Vagina (tissue), 2 donors: ENCODE data around the gene LRRC61. TPM values are rescaled to one million over a fixed set of nuclear protein-coding genes. Genes with fewer than 3 reads are reported as not detected.

Experiments used
- DNase-seq, 2 donors: peaks; one replicate each; pipeline ENCODE4 v3.0.0-alpha.2; 2017; ENCODE audit errors: extremely low spot score in 2 of 2
- H3K27ac ChIP-seq: fragments of 200-600 bp; sonication (generic); one replicate; pipeline ENCODE4 v1.5.1; 2019
- H3K27me3 ChIP-seq: fragments of 200-600 bp; sonication (generic); one replicate; pipeline ENCODE4 v1.5.1; 2019
- H3K36me3 ChIP-seq, 2 donors: fragments of 200-600 bp; sonication (generic); one replicate each; pipeline ENCODE4 v1.5.1; 2017 to 2019
- H3K4me1 ChIP-seq: fragments of 200-600 bp; sonication (generic); one replicate; pipeline ENCODE4 v1.5.1; 2019
- H3K4me3 ChIP-seq, 2 donors: fragments of 200-600 bp; sonication (generic); 1 replicate in 1 of 2; 2 replicates in 1 of 2; pipeline ENCODE4 v1.5.1; 2016 to 2019
- H3K9me3 ChIP-seq: fragments of 200-600 bp; sonication (generic); one replicate; pipeline ENCODE4 v1.5.1; 2019
- POLR2A ChIP-seq, 2 donors: fragments of 450-650 bp; IDR thresholded peaks; one replicate each; pipeline ENCODE4 v1.6.1; 2017; ENCODE audit warnings: antibody characterized with exemption in 2 of 2, mild to moderate bottlenecking in 2 of 2, moderate library complexity in 2 of 2
- POLR2AphosphoS5 ChIP-seq, 2 donors: sonication (generic); formaldehyde crosslinking; IDR thresholded peaks; one replicate each; pipeline ENCODE4 v1.9.0; 2017; ENCODE audit warnings: antibody characterized with exemption in 2 of 2, mild to moderate bottlenecking in 2 of 2, low read depth in 1 of 2; ENCODE audit not compliant: insufficient read depth in 1 of 2
- intact Hi-C: fragments of 100-400 bp; cut with DNase I; formaldehyde crosslinking; loops from one replicate; pipeline ENCODE4 v1.15.1; 2023
- total RNA-seq: library from RNA; depleted of rRNA; stranded (reverse); fragments of >200 nt; gene quantifications from one replicate; pipeline ENCODE4 v1.2.3, GENCODE V29; 2016
- TF ChIP-seq, protein P1 (sequence below), 3 experiments: fragments of 450-650 bp in 2 of 3; fragments of 200-600 bp in 1 of 3; sonication (generic) in 1 of 3; IDR thresholded peaks; one replicate each; pipeline ENCODE4 v1.5.1; 2017 to 2019; ENCODE audit warnings: antibody characterized with exemption in 3 of 3, mild to moderate bottlenecking in 2 of 3, moderate library complexity in 2 of 3

Gene LRRC61
- total RNA-seq, 1 donor from 2014 or later, result 14.0 TPM

DNA sequence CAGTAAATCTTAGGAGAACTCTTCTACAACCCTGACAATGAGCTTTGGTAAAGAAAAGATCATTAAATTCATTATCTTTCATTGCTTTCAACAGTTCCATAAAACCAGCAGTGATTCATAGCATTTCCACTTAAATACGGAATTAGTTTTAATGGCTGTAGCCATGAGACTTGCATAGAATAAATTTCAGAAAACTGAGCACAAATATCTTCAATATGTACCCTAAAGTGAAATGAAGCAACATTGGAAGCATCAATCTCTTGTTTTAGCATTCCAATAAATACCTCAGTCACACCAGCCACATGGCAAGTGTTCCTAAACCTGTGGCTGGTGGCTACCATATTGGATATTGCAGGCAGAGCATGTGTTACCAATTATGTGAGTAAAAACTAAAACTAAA is 21.9 kb downstream of the LRRC61 start:
- Histone ChIP-seq H3K9me3 (no peaks in the 10 kb centered on the region), H3K27ac (no peak overlapping the region), H3K4me3 (no peak overlapping the region), H3K27me3 (no peaks in the 10 kb centered on the region), H3K36me3 (no peaks in the 10 kb centered on the region), H3K4me1 (peaks cover 14% of the 10 kb centered on the region)
- DNase-seq, result no peak
- intact Hi-C loops, result no loop called here
- TF ChIP-seq, protein P1, sequence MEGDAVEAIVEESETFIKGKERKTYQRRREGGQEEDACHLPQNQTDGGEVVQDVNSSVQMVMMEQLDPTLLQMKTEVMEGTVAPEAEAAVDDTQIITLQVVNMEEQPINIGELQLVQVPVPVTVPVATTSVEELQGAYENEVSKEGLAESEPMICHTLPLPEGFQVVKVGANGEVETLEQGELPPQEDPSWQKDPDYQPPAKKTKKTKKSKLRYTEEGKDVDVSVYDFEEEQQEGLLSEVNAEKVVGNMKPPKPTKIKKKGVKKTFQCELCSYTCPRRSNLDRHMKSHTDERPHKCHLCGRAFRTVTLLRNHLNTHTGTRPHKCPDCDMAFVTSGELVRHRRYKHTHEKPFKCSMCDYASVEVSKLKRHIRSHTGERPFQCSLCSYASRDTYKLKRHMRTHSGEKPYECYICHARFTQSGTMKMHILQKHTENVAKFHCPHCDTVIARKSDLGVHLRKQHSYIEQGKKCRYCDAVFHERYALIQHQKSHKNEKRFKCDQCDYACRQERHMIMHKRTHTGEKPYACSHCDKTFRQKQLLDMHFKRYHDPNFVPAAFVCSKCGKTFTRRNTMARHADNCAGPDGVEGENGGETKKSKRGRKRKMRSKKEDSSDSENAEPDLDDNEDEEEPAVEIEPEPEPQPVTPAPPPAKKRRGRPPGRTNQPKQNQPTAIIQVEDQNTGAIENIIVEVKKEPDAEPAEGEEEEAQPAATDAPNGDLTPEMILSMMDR (IDR thresholded peaks at IDR 0.05), result no peak
- TF ChIP-seq POLR2A (IDR thresholded peaks at IDR 0.05) (no peak), POLR2AphosphoS5 (IDR thresholded peaks at IDR 0.05; ENCODE audit: insufficient read depth in 1 of 2, low read depth in 1 of 2) (no peak)

DNA sequence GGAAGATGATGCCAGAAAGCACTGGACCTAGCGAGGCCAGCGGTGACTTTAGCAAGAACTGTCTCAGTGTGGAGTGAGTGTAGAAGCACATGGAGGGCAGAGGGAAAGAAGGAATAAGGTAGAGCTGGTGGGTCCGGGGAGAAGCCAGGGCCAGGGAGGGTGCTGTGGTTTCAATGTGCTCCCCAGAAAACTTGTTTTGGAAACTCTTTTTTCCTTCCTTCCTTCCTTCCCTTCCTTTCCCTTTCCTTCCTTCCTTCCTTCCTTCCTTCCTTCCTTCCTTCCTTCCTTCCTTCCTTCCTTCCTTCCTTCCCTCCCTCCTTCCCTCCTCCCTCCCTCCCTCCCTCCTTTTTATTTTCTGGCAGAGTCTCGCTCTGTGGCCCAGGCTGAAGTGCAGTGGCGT is 23.8 kb downstream of the LRRC61 start:
- H3K36me3 ChIP-seq, result no peaks in the 10 kb centered on the region
- no peak overlapping the region for H3K27ac ChIP-seq
- no peaks in the 10 kb centered on the region for H3K27me3 ChIP-seq
- intact Hi-C loops, result no loop called here
- H3K9me3 ChIP-seq, result no peaks in the 10 kb centered on the region
- DNase-seq, result no peak
- no peak overlapping the region for H3K4me3 ChIP-seq
- no peaks in the 10 kb centered on the region for H3K4me1 ChIP-seq
- no peak for TF ChIP-seq POLR2A (IDR thresholded peaks at IDR 0.05)
- TF ChIP-seq, protein P1 (IDR thresholded peaks at IDR 0.05), result no peak
- TF ChIP-seq POLR2AphosphoS5 (IDR thresholded peaks at IDR 0.05; ENCODE audit: insufficient read depth in 1 of 2, low read depth in 1 of 2), result no peak

DNA sequence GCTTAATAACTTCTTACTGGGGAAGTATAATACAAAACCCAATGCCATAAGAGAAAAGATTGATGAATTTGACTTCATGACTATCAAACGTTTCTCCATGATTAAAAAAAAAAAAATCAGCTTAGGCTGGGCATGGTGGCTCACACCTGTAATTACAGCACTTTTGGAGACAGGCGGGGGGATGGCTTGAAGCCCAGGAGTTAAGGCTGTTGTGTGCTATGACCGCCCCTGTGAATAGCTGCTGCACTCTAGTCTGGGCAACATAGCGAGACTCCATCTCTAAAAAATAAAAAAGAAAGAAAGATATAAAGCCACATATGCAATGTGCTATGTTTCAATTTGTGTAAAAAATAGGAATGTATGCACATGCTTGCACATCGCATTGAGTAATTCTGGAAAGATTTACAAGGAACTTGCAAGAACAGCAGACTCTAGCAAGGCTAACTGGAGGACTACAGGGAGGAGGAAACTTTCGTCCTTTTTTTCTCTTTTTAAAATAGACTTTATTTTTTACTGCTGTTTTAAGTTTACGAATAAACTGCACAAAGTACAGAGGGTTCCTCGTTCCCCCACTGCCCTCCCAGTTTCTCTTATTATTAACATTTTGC is 28.5 kb downstream of the LRRC61 start:
- intact Hi-C loops, result loop anchor here (5.0 kb wide), 1 partner anchor 496 kb away; no protein-coding TSS in a partner anchor
- Histone ChIP-seq H3K9me3 (no peaks in the 10 kb centered on the region), H3K36me3 (no peaks in the 10 kb centered on the region), H3K4me1 (no peaks in the 10 kb centered on the region), H3K27ac (peak overlapping the region; percentile 22), H3K27me3 (no peaks in the 10 kb centered on the region), H3K4me3 (no peak overlapping the region)
- no peak for DNase-seq
- TF ChIP-seq POLR2AphosphoS5 (IDR thresholded peaks at IDR 0.05; ENCODE audit: insufficient read depth in 1 of 2, low read depth in 1 of 2) (no peak), POLR2A (IDR thresholded peaks at IDR 0.05) (no peak)
- TF ChIP-seq, protein P1 (IDR thresholded peaks at IDR 0.05), result no peak

DNA sequence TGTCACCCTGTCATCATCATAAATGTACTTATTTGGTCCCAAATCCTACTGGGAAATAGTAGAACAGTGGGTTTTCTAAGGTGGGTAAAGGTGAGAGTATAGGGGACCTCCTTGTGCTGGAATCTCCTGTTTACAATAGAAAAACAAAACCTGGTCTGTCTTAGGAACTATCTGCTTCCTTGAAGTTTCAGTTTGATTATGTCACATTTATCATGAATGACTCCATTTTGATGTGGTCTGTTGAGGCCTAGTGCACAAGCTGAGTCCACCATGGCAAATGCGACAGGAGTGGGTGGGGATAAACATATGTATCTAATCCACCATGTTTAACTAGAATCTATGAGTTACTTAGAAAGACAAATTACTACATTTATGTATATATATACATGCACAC is 32.5 kb downstream of the LRRC61 start:
- H3K27ac ChIP-seq, result no peak overlapping the region
- no peak for DNase-seq
- no peaks in the 10 kb centered on the region for H3K9me3 ChIP-seq
- intact Hi-C loops, result no loop called here
- H3K36me3 ChIP-seq, result no peaks in the 10 kb centered on the region
- TF ChIP-seq, protein P1 (IDR thresholded peaks at IDR 0.05), result no peak
- TF ChIP-seq POLR2A (IDR thresholded peaks at IDR 0.05) (no peak), POLR2AphosphoS5 (IDR thresholded peaks at IDR 0.05; ENCODE audit: insufficient read depth in 1 of 2, low read depth in 1 of 2) (no peak)
- H3K4me3 ChIP-seq, result no peak overlapping the region
- peaks cover 4% of the 10 kb centered on the region for H3K4me1 ChIP-seq
- no peaks in the 10 kb centered on the region for H3K27me3 ChIP-seq

DNA sequence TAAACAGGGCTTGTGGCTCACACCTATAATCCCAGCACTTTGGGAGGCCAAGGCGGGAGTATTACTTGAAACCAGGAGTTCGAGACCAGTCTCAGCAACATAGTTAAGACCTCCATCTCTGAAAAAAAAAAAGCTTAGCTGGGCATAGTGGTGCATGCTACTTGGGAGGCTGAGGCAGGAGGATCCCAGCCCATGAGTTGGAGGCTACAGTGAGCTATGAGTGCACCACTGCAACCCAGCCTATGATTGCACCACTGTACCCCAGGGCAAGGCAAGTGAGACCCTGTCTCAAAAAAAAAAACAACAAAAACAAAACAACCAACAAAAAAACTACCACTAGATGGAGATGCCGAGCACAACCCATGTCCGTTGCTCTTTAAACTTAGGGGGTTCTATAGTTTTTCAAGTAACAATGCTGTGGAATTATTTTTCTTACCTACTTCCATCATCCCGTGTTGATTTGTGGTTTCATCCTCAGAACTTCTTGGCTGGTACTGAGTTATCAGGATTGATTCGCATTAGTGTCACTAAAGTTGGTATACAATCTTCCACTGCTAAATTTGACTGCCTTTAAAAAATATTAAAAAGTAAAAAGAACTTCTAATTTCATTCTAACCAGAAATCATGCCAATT is 33.2 kb downstream of the LRRC61 start:
- Histone ChIP-seq H3K4me3 (no peak overlapping the region), H3K27ac (no peak overlapping the region), H3K36me3 (no peaks in the 10 kb centered on the region), H3K27me3 (no peaks in the 10 kb centered on the region), H3K4me1 (peaks cover 4% of the 10 kb centered on the region), H3K9me3 (no peaks in the 10 kb centered on the region)
- no peak for TF ChIP-seq POLR2A (IDR thresholded peaks at IDR 0.05)
- TF ChIP-seq, protein P1 (IDR thresholded peaks at IDR 0.05), result peak in 1 of 3 experiments; percentile 48
- DNase-seq, result no peak
- intact Hi-C loops, result no loop called here
